CD4-positive, CD25-positive, alpha-beta regulatory T cell (primary cell): Measurements from ENCODE around the gene C1orf216. TPM values are rescaled to one million over a fixed set of nuclear protein-coding genes. Genes with fewer than 3 reads are reported as not detected.

Experiments
- ATAC-seq, 2 donors: fragments of 150-1000 bp; cut with Tn5 transposase; one replicate each; pipeline ENCODE4 v1.10.0; 2021; ENCODE audit warnings: low read depth in 2 of 2, moderate number of reproducible peaks in 2 of 2, moderate library complexity in 1 of 2
- DNase-seq, 3 donors: peaks; one replicate each; pipeline versions ENCODE4 v3.0.0 to v3.0.0-alpha.2; 2012 to 2022; ENCODE audit warnings: mixed read lengths in 1 of 3
- H3K27ac ChIP-seq: one replicate; pipeline ENCODE4 v1.7.0; 2013; ENCODE audit warnings: mild to moderate bottlenecking, low read length; ENCODE audit not compliant: insufficient read depth, poor library complexity, severe bottlenecking
- H3K27me3 ChIP-seq: one replicate; pipeline ENCODE4 v1.7.0; 2013; ENCODE audit warnings: low read length; ENCODE audit not compliant: control insufficient read depth, insufficient read depth
- H3K36me3 ChIP-seq: one replicate; pipeline ENCODE4 v1.7.0; 2013; ENCODE audit warnings: mild to moderate bottlenecking, low read length, moderate library complexity; ENCODE audit not compliant: control insufficient read depth, insufficient read depth
- H3K4me1 ChIP-seq: 2 replicates; pipeline ENCODE4 v1.7.0; 2013; ENCODE audit warnings: mild to moderate bottlenecking, low read length; ENCODE audit not compliant: insufficient read depth, control insufficient read depth, poor library complexity, severe bottlenecking
- H3K4me3 ChIP-seq: one replicate; pipeline ENCODE4 v1.7.0; 2013; ENCODE audit warnings: low read depth, mild to moderate bottlenecking, low read length, moderate library complexity
- H3K9me3 ChIP-seq, 2 experiments: 1 replicate in 1 of 2; 2 replicates in 1 of 2; pipeline ENCODE4 v1.7.0; 2013; ENCODE audit warnings: low read length in 2 of 2, mild to moderate bottlenecking in 1 of 2, moderate library complexity in 1 of 2; ENCODE audit not compliant: control insufficient read depth in 2 of 2
- H3K27ac Mint-ChIP-seq, 3 donors: one replicate each; pipeline ENCODE4 v1.8.0; 2020 to 2022; ENCODE audit warnings: mild to moderate bottlenecking in 3 of 3, mixed read lengths in 3 of 3, moderate library complexity in 2 of 3
- H3K27me3 Mint-ChIP-seq: one replicate; pipeline ENCODE4 v1.8.0; 2022; ENCODE audit warnings: mild to moderate bottlenecking, mixed read lengths
- H3K36me3 Mint-ChIP-seq: one replicate; pipeline ENCODE4 v1.8.0; 2020; ENCODE audit warnings: mixed read lengths
- H3K4me1 Mint-ChIP-seq, 4 donors: one replicate each; pipeline ENCODE4 v1.8.0; 2020 to 2022; ENCODE audit warnings: mixed read lengths in 4 of 4, mild to moderate bottlenecking in 1 of 4
- H3K4me3 Mint-ChIP-seq, 4 donors: one replicate each; pipeline ENCODE4 v1.8.0; 2020 to 2022; ENCODE audit warnings: mild to moderate bottlenecking in 4 of 4, mixed read lengths in 4 of 4, moderate library complexity in 3 of 4
- H3K9me3 Mint-ChIP-seq, 7 donors: one replicate each; pipeline ENCODE4 v1.8.0; 2020 to 2022; ENCODE audit warnings: mixed read lengths in 7 of 7, mild to moderate bottlenecking in 3 of 7, moderate library complexity in 2 of 7
- polyA plus RNA-seq, 4 donors: library from polyadenylated mRNA; unstranded; fragments of 300-500 nt; fragmentation: Illumina TruSeq; gene quantifications; one replicate each; pipeline ENCODE4 v1.2.3, GENCODE V29; 2021
- total RNA-seq: library from RNA; stranded (reverse); gene quantifications from one replicate; pipeline ENCODE4 v1.2.3, GENCODE V29; 2022

The C1orf216 gene, protein sequence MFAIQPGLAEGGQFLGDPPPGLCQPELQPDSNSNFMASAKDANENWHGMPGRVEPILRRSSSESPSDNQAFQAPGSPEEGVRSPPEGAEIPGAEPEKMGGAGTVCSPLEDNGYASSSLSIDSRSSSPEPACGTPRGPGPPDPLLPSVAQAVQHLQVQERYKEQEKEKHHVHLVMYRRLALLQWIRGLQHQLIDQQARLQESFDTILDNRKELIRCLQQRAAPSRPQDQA
- total RNA-seq: 9.0 TPM
- polyA plus RNA-seq: 10 to 100 TPM; 12.6 to 23.9 (median 15.9) TPM

DNA sequence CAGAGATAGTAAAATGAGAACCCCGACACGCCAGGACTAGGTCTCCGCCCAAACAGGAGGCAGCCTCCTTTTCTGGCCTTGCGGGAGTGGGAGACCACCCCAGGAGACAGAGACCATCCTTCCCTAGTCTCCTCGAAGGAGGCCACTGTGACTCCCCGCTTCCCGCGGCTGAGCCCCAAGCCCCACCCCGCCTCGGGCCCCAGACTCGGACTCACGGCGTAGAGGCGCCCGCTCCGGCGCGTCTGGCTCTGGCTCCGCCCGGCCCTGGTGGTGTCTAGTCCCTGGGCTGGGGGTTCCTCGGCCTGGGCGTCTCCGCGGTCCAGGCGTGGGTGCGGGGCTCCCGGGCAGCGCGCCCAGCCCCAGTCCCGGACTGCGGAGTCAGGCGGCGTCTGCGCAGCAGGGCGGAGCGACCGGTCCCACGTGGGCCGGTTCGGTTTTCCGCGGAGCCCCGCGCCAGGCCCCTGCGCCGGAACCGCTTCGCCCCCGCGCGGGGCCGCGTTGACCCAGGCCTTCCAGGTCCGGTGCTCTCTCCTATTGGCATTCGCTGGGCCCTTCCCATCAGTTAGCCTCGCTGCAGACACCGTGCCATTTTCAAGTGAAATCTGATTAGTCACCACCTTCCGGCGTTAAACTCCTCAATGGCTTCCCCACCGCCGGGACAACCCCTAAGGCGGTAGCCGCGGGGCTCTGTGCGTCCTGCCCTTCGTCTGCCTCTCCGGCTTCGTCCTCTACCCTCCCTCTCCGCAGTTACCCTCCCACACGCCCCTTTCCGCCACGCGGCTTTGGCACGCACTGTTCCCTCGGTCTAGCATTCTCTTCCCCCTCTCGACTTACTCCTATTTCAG is at the start of gene C1orf216:
Gene C1orf216, minus strand, starts transcription at position 393 of the 845 bp plus-strand sequence. CDS start 2,563 bp downstream, outside the sequence.
- peak; percentile 76 to 81 for ATAC-seq
- peaks cover 41% of the 10 kb centered on the region for H3K4me1 ChIP-seq
- H3K27me3 ChIP-seq: no peaks in the 10 kb centered on the region
- Mint-ChIP-seq H3K9me3 (no peaks in the 10 kb centered on the region), H3K27me3 (no peaks in the 10 kb centered on the region), H3K4me3 (peak within 1 kb of the TSS; percentile 92 to 98 (median 97)), H3K4me1 (peaks cover 19 to 38% (median 32%) of the 10 kb centered on the region in 4 donors), H3K27ac (peak within 1 kb of the TSS; percentile 89 to 98 (median 94)), H3K36me3 (peaks cover 6% of the 10 kb centered on the region)
- H3K9me3 ChIP-seq: no peaks in the 10 kb centered on the region
- no peaks in the 10 kb centered on the region for H3K36me3 ChIP-seq
- peak within 1 kb of the TSS; percentile 82 for H3K4me3 ChIP-seq
- DNase-seq: peak; percentile 52 to 83 (median 53)
- peak within 1 kb of the TSS; percentile 77 for H3K27ac ChIP-seq

DNA sequence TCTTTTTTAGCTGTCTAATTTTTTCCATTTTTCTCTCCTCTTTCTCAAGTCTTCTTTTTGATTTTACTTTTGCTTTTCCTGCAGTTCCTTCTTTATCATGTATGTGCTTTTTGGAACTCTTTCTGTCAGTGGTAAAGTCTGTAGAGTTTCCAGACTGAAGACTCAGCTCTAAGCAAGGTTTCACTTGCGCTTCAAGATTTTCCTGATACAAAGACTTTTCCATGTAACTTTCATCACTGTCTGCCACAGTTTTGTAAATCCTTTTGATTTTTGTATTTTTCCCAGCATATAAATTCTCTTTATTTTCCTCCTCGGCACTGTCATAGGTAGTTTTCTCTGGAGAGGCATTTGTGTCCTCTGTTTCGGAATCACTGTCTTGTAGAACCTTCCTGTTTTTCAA is 45.6 kb upstream of the C1orf216 start:
- Mint-ChIP-seq H3K27me3 (no peaks in the 10 kb centered on the region), H3K9me3 (no peaks in the 10 kb centered on the region), H3K36me3 (no peaks in the 10 kb centered on the region), H3K4me1 (peaks cover 7 to 39% (median 21%) of the 10 kb centered on the region in 4 donors), H3K27ac (peak overlapping the region in 2 of 3 donors; percentile 13 to 47), H3K4me3 (no peak overlapping the region)
- no peak overlapping the region for H3K27ac ChIP-seq
- peaks cover 14% of the 10 kb centered on the region for H3K4me1 ChIP-seq
- no peaks in the 10 kb centered on the region for H3K27me3 ChIP-seq
- DNase-seq (no peak), ATAC-seq (no peak)
- H3K9me3 ChIP-seq: no peaks in the 10 kb centered on the region
- H3K4me3 ChIP-seq: no peak overlapping the region
- H3K36me3 ChIP-seq: no peaks in the 10 kb centered on the region

DNA sequence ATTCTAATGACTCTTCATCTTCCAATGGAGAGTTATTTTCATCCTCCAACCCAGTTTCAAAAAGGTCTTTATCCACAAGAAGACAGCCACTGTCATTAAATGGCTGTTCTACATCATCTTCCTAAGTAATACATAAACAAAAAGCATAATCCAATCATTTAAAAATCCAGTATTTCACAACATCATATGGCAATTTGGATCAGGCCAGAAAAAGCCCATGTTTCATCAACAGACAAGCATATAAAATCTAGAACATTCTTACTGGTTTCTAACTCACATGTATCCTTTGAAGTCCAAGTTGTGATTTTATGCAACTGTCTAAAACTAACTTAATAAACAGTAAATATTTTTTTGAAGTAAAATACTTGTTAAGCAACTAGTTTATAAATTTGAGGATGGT is 44.5 kb upstream of the C1orf216 start:
- ATAC-seq: no peak
- Histone ChIP-seq H3K27me3 (no peaks in the 10 kb centered on the region), H3K4me3 (no peak overlapping the region), H3K4me1 (peaks cover 7% of the 10 kb centered on the region), H3K9me3 (no peaks in the 10 kb centered on the region), H3K27ac (no peak overlapping the region), H3K36me3 (no peaks in the 10 kb centered on the region)
- peaks cover 4 to 30% (median 14%) of the 10 kb centered on the region in 4 donors for H3K4me1 Mint-ChIP-seq
- H3K9me3 Mint-ChIP-seq: no peaks in the 10 kb centered on the region
- H3K27ac Mint-ChIP-seq: peak overlapping the region in 2 of 3 donors; percentile 13 to 24
- H3K27me3 Mint-ChIP-seq: no peaks in the 10 kb centered on the region
- peak overlapping the region in 1 of 4 donors; percentile 60 for H3K4me3 Mint-ChIP-seq
- no peaks in the 10 kb centered on the region for H3K36me3 Mint-ChIP-seq
- no peak for DNase-seq

DNA sequence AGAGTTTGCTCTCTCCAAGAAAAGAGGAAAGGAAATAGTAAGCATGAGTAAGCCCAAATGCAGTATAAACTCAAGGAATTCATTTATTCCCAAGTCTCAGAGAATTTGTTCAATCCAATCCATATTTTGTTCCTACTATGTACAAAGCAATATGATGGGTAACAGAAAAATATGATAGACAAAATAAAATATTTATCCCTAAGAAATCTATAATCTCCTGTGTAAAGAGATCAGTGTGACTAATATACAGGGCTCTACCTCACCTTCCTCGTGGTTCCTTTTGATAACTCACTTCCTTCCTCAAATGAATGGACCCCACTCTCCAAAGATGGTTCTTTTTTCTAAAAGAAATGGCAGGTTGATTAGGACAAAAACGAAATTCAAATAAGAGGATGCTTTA is 43.5 kb upstream of the C1orf216 start:
- no peak overlapping the region for H3K27ac ChIP-seq
- peak overlapping the region; percentile 28 for H3K4me3 ChIP-seq
- H3K4me3 Mint-ChIP-seq: no peak overlapping the region
- H3K4me1 Mint-ChIP-seq: peaks cover 4 to 27% (median 14%) of the 10 kb centered on the region in 4 donors
- peaks cover 7% of the 10 kb centered on the region for H3K4me1 ChIP-seq
- DNase-seq (no peak), ATAC-seq (no peak)
- no peaks in the 10 kb centered on the region for H3K36me3 ChIP-seq
- H3K27ac Mint-ChIP-seq: no peak overlapping the region
- H3K36me3 Mint-ChIP-seq: no peaks in the 10 kb centered on the region
- no peaks in the 10 kb centered on the region for H3K27me3 ChIP-seq
- no peaks in the 10 kb centered on the region for H3K27me3 Mint-ChIP-seq
- no peaks in the 10 kb centered on the region for H3K9me3 Mint-ChIP-seq
- no peaks in the 10 kb centered on the region for H3K9me3 ChIP-seq

DNA sequence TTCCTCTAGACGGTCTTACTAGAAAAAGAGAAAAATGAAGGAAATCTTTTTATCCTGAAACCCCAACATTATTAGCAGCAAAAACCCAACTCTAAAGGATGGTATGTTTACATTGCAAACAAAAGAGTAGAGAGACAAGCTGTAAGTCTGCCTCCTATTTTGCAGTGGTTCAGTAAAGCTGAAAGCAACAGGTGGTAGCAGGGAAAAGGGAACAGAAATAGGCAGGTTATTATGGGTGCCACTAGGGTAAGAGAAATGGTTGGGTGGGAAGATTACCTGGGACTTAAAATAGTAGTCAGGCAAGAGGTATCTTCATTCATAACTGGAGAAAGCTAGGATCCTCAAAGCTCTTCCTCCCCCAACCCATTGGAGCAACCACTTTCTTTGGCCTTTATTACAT is 37.4 kb upstream of the C1orf216 start:
- no peaks in the 10 kb centered on the region for H3K9me3 ChIP-seq
- no peaks in the 10 kb centered on the region for H3K36me3 ChIP-seq
- H3K27me3 Mint-ChIP-seq: no peaks in the 10 kb centered on the region
- no peaks in the 10 kb centered on the region for H3K9me3 Mint-ChIP-seq
- H3K27ac Mint-ChIP-seq: no peak overlapping the region
- no peaks in the 10 kb centered on the region for H3K4me1 ChIP-seq
- H3K4me3 Mint-ChIP-seq: no peak overlapping the region
- no peak overlapping the region for H3K27ac ChIP-seq
- no peak for ATAC-seq
- H3K4me3 ChIP-seq: no peak overlapping the region
- no peak for DNase-seq
- H3K4me1 Mint-ChIP-seq: peaks cover 0 to 4% (median 0%) of the 10 kb centered on the region in 4 donors
- no peaks in the 10 kb centered on the region for H3K27me3 ChIP-seq
- H3K36me3 Mint-ChIP-seq: no peaks in the 10 kb centered on the region

DNA sequence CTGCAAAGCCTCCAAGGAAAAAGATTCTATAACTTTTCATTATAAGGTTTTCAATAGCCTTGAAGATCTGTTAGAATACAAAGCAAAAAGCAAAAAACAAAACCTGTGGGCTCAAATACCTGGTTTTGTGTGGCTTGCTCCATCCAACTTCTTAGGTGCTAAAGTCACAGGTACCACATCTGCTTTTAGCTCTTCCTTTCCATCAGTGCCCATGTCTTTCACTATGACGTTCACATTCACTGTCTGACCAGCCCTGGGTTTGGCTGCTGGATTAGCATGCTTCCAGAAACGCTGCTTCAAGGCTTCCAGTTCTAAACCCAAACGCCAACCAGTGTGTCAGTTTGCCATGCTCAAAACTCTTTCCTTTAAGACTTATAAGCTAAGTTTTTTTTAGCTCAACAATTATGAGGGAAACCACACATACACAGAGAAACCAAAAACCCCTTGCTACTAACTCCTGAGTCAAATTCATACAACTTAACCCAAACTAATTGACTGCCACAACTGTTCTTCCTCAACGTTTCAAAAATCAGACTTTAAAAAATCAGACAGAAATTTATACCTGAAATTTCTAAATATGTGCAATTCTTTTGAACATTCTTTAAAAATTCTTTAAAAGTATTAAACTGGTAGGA is 35.1 kb upstream of the C1orf216 start:
- Mint-ChIP-seq H3K4me1 (peaks cover 0 to 4% (median 0%) of the 10 kb centered on the region in 4 donors), H3K4me3 (no peak overlapping the region), H3K36me3 (no peaks in the 10 kb centered on the region), H3K9me3 (no peaks in the 10 kb centered on the region), H3K27ac (no peak overlapping the region), H3K27me3 (no peaks in the 10 kb centered on the region)
- DNase-seq (no peak), ATAC-seq (no peak)
- Histone ChIP-seq H3K27ac (no peak overlapping the region), H3K36me3 (no peaks in the 10 kb centered on the region), H3K4me3 (no peak overlapping the region), H3K27me3 (no peaks in the 10 kb centered on the region), H3K9me3 (no peaks in the 10 kb centered on the region), H3K4me1 (no peaks in the 10 kb centered on the region)

DNA sequence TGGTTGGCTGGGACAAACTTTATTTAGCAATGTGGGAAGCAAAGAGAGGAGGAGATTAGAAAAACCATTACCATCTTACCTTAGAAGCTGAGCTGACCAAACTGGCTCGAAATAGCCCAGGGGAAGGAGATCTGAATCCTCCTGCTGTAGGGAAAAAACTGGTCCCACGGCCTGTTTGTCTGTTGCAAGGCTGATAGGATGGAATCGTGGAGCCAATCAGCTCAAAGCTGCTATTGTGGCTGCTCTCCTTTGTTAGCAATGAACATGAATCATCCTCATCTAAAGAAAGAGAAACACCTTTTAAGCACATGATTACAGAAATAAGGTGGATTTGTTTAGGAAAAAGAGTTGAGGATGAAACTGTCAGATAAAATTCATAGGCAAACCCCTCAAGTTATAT is 29.6 kb upstream of the C1orf216 start:
- DNase-seq (no peak), ATAC-seq (no peak)
- Histone ChIP-seq H3K36me3 (no peaks in the 10 kb centered on the region), H3K9me3 (no peaks in the 10 kb centered on the region), H3K27me3 (no peaks in the 10 kb centered on the region), H3K27ac (no peak overlapping the region), H3K4me3 (no peak overlapping the region), H3K4me1 (no peaks in the 10 kb centered on the region)
- peak overlapping the region in 1 of 3 donors; percentile 39 for H3K27ac Mint-ChIP-seq
- no peaks in the 10 kb centered on the region for H3K36me3 Mint-ChIP-seq
- H3K27me3 Mint-ChIP-seq: no peaks in the 10 kb centered on the region
- peaks cover 0 to 4% (median 0%) of the 10 kb centered on the region in 4 donors for H3K4me1 Mint-ChIP-seq
- no peak overlapping the region for H3K4me3 Mint-ChIP-seq
- H3K9me3 Mint-ChIP-seq: no peaks in the 10 kb centered on the region
